NT2/D1 (cell line): ENCODE measurements around the gene MFSD2B.

Source experiments
- SUZ12 ChIP-seq: IDR thresholded peaks from 2 replicates; pipeline ENCODE4 v1.6.1; 2011; ENCODE audit not compliant: insufficient read length, insufficient read depth; ENCODE audit errors: extremely low read depth
- YY1 ChIP-seq: IDR thresholded peaks from 2 replicates; pipeline ENCODE4 v1.6.1; 2011; ENCODE audit not compliant: insufficient read length, insufficient read depth
- ZNF274 ChIP-seq: IDR thresholded peaks from 2 replicates; pipeline ENCODE4 v1.6.1; 2011; ENCODE audit warnings: mild to moderate bottlenecking, low read depth, low read length

DNA sequence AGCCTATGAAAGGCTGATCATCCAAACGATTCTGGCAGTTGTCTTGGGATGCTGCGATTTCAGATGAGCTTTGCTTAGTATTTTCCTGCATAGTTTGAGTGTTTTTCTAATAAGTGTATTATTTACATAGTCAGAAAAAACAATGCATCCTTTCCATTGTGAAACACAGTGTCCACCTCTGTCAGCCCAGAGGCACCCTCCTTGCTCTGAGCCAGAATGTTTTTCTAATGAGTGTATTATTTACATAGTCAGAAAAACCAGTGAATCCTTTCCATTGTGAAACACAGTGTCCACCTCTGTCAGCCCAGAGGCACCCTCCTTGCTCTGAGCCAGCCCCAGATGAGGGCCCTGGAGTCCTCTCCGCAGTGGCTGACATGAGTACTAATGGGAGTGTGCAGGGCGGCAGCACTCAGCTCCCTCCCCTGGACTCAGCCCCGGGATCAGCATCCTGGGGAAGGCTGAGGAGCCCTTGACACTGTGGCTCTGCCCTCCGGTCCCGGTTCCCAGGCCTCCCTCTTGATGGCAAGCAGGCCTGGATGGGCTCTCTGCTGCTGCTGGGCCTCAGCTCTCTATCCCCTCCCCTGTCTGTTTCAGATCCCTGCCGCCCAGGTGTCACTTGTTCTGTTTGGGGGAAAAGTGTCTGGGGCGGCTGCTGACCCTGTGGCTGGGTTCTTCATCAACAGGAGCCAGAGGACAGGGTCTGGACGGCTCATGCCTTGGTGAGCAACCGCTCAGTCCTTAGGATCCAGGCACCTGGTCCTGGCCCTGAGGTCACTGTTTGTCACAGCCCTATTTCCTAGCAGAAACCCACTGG lies 5.9 kb downstream of the MFSD2B start:
- no peak for TF ChIP-seq ZNF274
- TF ChIP-seq SUZ12, result no peak
- no peak for TF ChIP-seq YY1
